HepG2 (cell line): ENCODE measurements around the gene GNG4. TPM values are rescaled to one million over a fixed set of nuclear protein-coding genes. Genes with fewer than 3 reads are reported as not detected.

Experiments
- CREBL2 ChIP-seq: sonication (generic); formaldehyde crosslinking; IDR thresholded peaks from 2 replicates; pipeline ENCODE4 v1.8.1; 2023; ENCODE audit warnings: missing genetic modification reagents, mild to moderate bottlenecking, borderline replicate concordance
- ETV5 ChIP-seq: IDR thresholded peaks from 2 replicates; pipeline ENCODE4 v1.6.1; 2018; ENCODE audit warnings: missing biosample characterization, missing genetic modification reagents, inconsistent platforms, borderline replicate concordance
- HNRNPK ChIP-seq: fragments of 200-400 bp; formaldehyde crosslinking; IDR thresholded peaks from 2 replicates; pipeline ENCODE4 v1.6.1; 2018; ENCODE audit warnings: low read length, low read depth, moderate library complexity, mild to moderate bottlenecking; ENCODE audit not compliant: poor library complexity, severe bottlenecking
- HNRNPL ChIP-seq: fragments of 200-400 bp; formaldehyde crosslinking; IDR thresholded peaks from 2 replicates; pipeline ENCODE4 v1.6.1; 2017; ENCODE audit warnings: mild to moderate bottlenecking, low read depth, low read length
- MXD1 ChIP-seq: sonication (generic); formaldehyde crosslinking; IDR thresholded peaks from 2 replicates; pipeline ENCODE4 v1.4.0; 2020; ENCODE audit warnings: mild to moderate bottlenecking, missing genetic modification reagents
- POLR2AphosphoS5 ChIP-seq: IDR thresholded peaks from 2 replicates; pipeline ENCODE4 v1.6.1; 2012; ENCODE audit warnings: low read depth, low read length
- PRDM15 ChIP-seq: sonication (generic); formaldehyde crosslinking; IDR thresholded peaks from 2 replicates; pipeline ENCODE4 v1.4.0; 2020; ENCODE audit warnings: missing genetic modification reagents
- TAF1 ChIP-seq: sonication (generic); formaldehyde crosslinking; IDR thresholded peaks from 2 replicates; pipeline ENCODE4 v1.4.0; 2020; ENCODE audit warnings: missing genetic modification reagents
- YEATS4 ChIP-seq: sonication (generic); formaldehyde crosslinking; IDR thresholded peaks from 2 replicates; pipeline ENCODE4 v1.4.0; 2020; ENCODE audit warnings: missing genetic modification reagents, borderline replicate concordance
- ZBTB25 ChIP-seq: IDR thresholded peaks from 2 replicates; pipeline ENCODE4 v1.6.1; 2018; ENCODE audit warnings: missing genetic modification reagents
- ZBTB3 ChIP-seq: sonication (generic); formaldehyde crosslinking; IDR thresholded peaks from 2 replicates; pipeline ENCODE4 v1.4.0; 2020; ENCODE audit warnings: low read depth, mild to moderate bottlenecking, moderate library complexity, missing genetic modification reagents, borderline replicate concordance
- ZC3H13 ChIP-seq: sonication (generic); formaldehyde crosslinking; IDR thresholded peaks from 2 replicates; pipeline ENCODE4 v1.8.1; 2023; ENCODE audit warnings: mild to moderate bottlenecking, missing genetic modification reagents, moderate library complexity
- ZMAT3 ChIP-seq: sonication (generic); formaldehyde crosslinking; conservative IDR thresholded peaks from 2 replicates; pipeline ENCODE4 v1.7.0; 2021; ENCODE audit warnings: missing genetic modification reagents
- ZNF124 ChIP-seq: sonication (generic); formaldehyde crosslinking; IDR thresholded peaks from 2 replicates; pipeline ENCODE4 v1.4.0; 2020; ENCODE audit warnings: missing genetic modification reagents
- ZNF224 ChIP-seq: sonication (generic); formaldehyde crosslinking; IDR thresholded peaks from 2 replicates; pipeline ENCODE4 v1.5.0; 2020; ENCODE audit warnings: mild to moderate bottlenecking, missing genetic modification reagents
- ZNF30 ChIP-seq: sonication (generic); formaldehyde crosslinking; IDR thresholded peaks from 2 replicates; pipeline ENCODE4 v1.5.0; 2020; ENCODE audit warnings: mild to moderate bottlenecking, missing genetic modification reagents
- ZNF382 ChIP-seq: sonication (generic); formaldehyde crosslinking; IDR thresholded peaks from 2 replicates; pipeline ENCODE4 v1.5.0; 2020; ENCODE audit warnings: missing genetic modification reagents, mild to moderate bottlenecking, borderline replicate concordance
- ZNF782 ChIP-seq: sonication (generic); formaldehyde crosslinking; IDR thresholded peaks from 2 replicates; pipeline ENCODE4 v1.4.0; 2020; ENCODE audit warnings: missing genetic modification reagents, mild to moderate bottlenecking, borderline replicate concordance
- ZNF792 ChIP-seq: IDR thresholded peaks from 2 replicates; pipeline ENCODE4 v1.6.1; 2016
- ZSCAN9 ChIP-seq: IDR thresholded peaks from 2 replicates; pipeline ENCODE4 v1.6.1; 2016; ENCODE audit warnings: borderline replicate concordance
- polyA plus RNA-seq, 8 experiments: library from polyadenylated mRNA; depleted of rRNA in 3 of 8; stranded (reverse) in 7 of 8; unstranded in 1 of 8; fragments of >200 nt; fragmentation: Illumina TruSeq in 4 of 8; extraction: Trizol in 4 of 8; gene quantifications; 2 replicates each; pipeline versions ENCODE4 v1.2.1 to v1.2.3, GENCODE V29; 2011 to 2016; ENCODE audit warnings: low read depth in 4 of 8, missing spikeins in 1 of 8, mixed read lengths in 1 of 8; ENCODE audit not compliant: insufficient read depth in 1 of 8
- total RNA-seq, 5 experiments: library from RNA; depleted of rRNA; stranded (reverse); fragments of >200 nt; fragmentation: Illumina TruSeq; extraction: Trizol; gene quantifications; 2 replicates each; pipeline ENCODE4 v1.2.3, GENCODE V29; 2016; ENCODE audit warnings: low read depth in 1 of 5
- TF ChIP-seq, protein P1 (sequence below): IDR thresholded peaks from 2 replicates; pipeline ENCODE4 v1.6.1; 2016

Gene GNG4
- total and polyA plus RNA-seq, 2 of the 13 experiments (the other 11 are each of a cell fraction or from before 2014, with no cell fraction given), result 27.1 to 69.5 TPM

DNA sequence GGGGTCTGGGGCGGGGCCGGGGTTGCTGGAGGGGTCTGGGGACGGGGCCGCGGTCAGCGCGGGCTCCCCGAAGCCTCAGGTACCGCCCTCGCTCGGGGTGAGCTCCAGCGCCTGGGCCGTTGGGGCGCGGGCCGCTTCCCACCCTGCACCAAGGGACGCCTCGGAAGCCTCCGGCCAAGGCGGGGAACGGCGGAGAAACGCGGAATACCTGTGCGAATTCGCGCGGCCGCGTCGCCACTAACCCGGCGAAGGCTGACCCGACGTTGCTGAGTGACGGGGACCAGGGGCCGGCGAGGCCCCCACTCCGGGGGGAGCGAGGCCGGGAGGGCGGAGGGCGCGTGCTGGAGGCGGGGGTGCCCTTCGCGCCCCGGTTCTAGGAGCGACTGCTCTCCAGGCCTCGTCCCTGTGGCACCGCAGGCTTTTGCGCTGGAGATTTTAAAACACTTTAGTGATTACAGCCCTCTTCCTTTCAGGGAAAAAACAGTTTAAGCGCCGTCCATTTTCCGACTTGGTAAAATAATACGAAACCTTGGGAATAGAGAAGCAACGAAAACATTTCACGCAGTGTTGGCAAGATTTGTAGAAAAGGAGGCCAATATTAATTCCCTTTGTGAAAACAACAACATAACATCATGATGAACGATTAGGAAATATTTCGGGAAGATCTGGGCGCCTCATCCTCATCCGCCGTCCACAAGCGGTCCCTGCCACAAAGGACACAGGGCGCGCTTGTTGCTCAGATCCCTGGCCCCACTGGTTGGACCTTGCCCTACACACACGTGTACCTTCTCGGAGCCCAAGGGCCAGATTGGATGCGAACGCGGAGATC, 971 bp upstream of the GNG4 start (continued):
- TF ChIP-seq, protein P1, sequence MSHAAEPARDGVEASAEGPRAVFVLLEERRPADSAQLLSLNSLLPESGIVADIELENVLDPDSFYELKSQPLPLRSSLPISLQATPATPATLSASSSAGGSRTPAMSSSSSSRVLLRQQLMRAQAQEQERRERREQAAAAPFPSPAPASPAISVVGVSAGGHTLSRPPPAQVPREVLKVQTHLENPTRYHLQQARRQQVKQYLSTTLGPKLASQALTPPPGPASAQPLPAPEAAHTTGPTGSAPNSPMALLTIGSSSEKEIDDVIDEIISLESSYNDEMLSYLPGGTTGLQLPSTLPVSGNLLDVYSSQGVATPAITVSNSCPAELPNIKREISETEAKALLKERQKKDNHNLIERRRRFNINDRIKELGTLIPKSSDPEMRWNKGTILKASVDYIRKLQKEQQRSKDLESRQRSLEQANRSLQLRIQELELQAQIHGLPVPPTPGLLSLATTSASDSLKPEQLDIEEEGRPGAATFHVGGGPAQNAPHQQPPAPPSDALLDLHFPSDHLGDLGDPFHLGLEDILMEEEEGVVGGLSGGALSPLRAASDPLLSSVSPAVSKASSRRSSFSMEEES (CRISPR knock-in tag), result peak; percentile 88
- TF ChIP-seq POLR2AphosphoS5, result peak; percentile 96
- TF ChIP-seq CREBL2 (CRISPR knock-in tag), result no peak
- TF ChIP-seq ZNF792 (CRISPR knock-in tag), result peak; percentile 74; the same call in 1 of the 2 replicates
- no peak for TF ChIP-seq ZBTB3 (CRISPR knock-in tag)
- TF ChIP-seq MXD1 (CRISPR knock-in tag), result peak; percentile 39; the same call in 1 of the 2 replicates
- 0 out of 2 replicates have a peak, but pooled peaks have one; percentile 17 for TF ChIP-seq HNRNPL
- TF ChIP-seq ZNF382, result no peak
- no peak for TF ChIP-seq ZMAT3 (CRISPR knock-in tag)
- peak; percentile 75; the same call in 1 of the 2 replicates for TF ChIP-seq ZBTB25 (CRISPR knock-in tag)
- TF ChIP-seq PRDM15 (CRISPR knock-in tag), result no peak
- TF ChIP-seq YEATS4 (CRISPR knock-in tag), result peak; percentile 100
- no peak for TF ChIP-seq ZNF30
- peak; percentile 84 for TF ChIP-seq TAF1
- TF ChIP-seq ETV5 (CRISPR knock-in tag), result no peak
- TF ChIP-seq ZSCAN9, result peak; percentile 82
- peak; percentile 81 for TF ChIP-seq ZNF124
- peak; percentile 88 for TF ChIP-seq ZC3H13 (CRISPR knock-in tag)
- TF ChIP-seq HNRNPK, result peak; percentile 37
- no peak for TF ChIP-seq ZNF782 (CRISPR knock-in tag)
- no peak for TF ChIP-seq ZNF224 (CRISPR knock-in tag)
